ENCODE data around the gene TNXB.
"Not testable (repeated sequence)": the region's sequence is repeated elsewhere in the genome, so short reads cannot be mapped to it uniquely, and the experiment has no call there.

TNXB gene

GRCh38 chr6:32086661-32087573, 22.2 kb downstream of the TNXB start:
- DNase-seq (ENCODE audit: low read depth in 2 of 2) = peak in 1 of 2 experiments; percentile 13

GRCh38 chr6:32085759-32086459, 23.2 kb downstream of the TNXB start:
- DNase-seq (ENCODE audit: low read depth in 2 of 2) = no peak

DNA sequence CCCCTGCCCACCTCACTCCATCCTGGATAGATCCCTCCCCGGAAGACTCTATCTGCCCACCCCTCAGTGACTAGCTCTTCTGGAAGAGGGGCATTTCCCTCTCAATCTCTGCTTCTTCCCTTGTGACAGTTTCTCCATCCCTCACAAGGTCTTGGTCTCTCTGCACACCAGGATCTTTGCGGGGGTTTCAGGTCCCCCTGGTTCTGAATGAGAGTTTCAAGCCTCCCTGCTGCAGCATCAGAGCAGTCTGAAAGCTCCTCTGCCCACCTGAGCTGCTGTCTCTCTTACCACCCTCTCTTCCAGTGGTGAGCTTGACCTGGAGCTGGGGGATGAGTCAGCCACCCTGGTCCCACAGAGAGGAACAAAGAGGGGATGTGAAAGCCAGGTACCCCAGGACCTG, 24.4 kb downstream of the TNXB start:
- no peak for DNase-seq (ENCODE audit: low read depth in 2 of 2)

DNA sequence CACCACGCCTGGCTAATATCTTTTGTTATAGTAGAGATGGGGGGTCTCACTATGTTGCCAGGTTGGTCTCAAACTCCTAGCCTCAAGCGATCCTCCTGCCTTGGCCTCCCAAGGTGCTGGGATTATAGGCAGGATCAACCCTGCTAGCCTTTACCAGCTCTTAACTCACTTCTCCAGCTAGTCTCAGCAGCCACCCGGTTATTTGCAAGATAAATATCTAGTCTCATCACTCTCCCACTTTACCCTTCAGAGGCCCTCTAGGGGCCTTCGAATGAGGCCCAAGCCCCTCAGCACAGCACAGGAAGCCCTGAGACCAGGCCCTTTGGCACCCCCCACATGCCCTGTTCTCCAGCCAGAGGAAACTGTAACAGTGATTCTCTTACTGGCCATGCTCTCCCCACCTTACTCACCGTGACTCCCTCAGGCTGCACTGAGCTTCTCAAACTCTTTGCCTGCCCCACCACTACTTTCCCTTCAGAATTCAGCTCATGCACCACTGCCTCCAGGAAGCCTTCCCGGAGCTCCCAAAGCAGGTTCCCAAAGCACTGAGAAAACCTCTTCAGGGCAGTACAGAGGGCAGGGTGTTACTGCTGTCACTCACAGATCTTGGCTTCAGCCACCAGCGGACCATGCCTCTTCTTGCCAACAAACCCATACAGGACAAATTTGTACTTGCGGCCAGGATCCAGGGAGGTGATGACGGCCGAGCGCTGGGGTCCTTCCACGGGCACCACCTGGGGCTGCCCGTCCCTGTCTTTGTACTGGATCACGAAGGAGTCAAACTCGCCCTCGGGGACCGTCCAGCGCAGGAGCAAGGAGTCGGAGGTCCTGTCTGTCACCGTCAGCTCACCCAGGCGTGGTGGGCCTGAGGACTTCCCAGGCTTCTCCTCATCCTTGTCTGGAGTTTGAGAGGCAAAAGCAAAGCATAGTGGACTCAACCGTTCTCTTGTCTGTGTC, 25.0 kb downstream of the TNXB start:
- no peak for DNase-seq (ENCODE audit: low read depth in 2 of 2)

DNA sequence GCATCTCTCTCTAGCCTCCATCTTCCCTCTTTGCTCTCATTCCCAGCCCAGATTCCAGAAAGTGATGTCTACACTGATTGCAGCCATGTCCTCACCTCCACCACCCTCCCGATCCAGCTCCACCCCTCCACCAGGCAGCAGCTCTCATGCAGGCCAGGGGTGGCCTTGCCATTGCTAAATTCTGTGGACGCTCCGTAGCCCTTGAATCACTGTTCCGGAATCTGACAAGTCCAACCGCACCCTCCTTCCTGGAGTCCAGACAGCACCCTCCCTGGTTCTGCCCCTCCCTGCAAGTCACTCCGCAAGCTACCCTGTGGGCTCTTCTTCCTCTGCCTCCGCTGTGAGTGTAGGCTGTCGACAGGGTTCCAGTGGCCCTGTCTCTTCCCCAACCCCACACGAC, 26.2 kb downstream of the TNXB start:
- peak; percentile 26 to 29 for DNase-seq (ENCODE audit: low read depth in 2 of 2)

DNA sequence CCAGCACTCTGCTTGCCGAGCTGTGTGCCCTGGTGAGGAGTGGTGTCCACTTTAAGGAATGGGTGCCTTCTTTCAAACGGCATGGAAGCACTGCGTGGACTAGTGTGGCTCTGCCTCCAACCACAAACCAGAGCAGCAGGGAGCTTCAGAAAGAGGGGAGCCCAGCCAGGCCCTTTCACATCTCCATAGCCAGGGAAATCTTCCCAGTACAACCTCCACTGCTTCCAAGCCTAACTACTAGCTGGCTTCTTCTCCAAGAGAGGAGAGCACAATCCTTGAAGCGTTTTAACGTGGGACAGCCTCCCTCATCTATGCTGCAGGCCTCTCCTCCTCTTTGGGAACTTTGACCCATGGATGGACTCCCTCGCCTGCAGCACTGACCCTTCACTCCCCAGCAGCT, 26.7 kb downstream of the TNXB start:
- no peak for DNase-seq (ENCODE audit: low read depth in 2 of 2)

- peak; percentile 52 to 58 for DNase-seq (ENCODE audit: low read depth in 2 of 2)
Observed at GRCh38 chr6:32081168-32081990, 27.8 kb downstream of the TNXB start.

DNA sequence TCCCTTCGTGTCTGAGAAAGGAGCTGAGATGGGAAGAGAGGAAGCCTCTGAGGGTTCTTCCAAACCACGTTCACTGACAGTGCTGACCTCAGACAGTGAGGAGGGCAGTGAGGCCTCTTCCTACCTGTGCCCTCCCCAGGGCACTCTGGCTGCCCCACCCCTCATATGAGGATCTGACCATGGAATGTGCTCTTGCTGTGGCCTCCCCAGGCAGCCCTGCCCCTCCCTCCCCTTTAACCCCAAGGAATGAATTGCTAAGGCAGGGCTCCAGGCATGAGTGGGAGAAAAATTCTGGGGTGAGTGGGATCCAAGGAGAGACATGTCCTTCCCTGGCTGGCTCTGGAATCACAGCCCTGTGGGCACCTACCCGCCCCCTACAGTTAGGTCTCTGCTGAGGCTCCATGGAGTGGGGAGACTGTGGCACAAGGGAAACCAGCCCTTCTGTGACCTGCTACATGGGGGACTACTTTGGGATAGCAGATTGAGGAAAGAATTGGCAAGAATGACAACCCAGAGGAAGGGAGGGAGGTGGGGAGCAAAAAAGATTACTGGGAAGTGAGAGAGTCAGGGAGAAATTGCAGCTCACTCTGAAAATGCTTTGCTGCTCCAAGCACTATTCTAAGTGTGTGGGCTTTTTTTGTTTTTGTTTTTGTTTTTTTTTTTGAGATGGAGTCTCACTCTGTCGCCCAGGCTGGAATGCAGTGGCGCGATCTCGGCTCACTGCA, 29.4 kb downstream of the TNXB start:
- no peak for DNase-seq (ENCODE audit: low read depth in 2 of 2)

DNA sequence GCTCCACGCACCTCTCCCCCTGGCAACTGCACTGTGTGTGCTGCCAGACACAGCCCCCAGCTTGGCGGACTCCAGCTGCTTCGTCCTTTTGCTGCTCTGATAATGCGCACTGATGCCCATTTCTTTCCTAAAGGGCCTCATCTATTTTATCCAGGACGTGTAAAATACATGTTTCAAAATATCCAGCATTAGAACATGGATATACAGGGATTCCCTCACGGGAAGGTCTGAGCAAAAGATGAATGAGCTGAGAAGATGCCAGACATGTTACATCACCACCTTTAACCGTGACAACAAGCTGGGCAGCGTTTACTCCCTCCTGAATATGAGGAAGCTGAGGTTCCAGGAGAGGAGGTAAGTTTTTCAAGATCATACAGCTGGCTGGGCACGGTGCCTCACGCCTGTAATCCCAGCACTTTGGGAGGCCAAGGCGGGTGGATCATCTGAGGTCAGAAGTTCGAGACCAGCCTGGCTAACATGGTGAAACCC, 32.8 kb downstream of the TNXB start:
- DNase-seq (ENCODE audit: low read depth in 2 of 2) = peak; percentile 65 to 71

DNA sequence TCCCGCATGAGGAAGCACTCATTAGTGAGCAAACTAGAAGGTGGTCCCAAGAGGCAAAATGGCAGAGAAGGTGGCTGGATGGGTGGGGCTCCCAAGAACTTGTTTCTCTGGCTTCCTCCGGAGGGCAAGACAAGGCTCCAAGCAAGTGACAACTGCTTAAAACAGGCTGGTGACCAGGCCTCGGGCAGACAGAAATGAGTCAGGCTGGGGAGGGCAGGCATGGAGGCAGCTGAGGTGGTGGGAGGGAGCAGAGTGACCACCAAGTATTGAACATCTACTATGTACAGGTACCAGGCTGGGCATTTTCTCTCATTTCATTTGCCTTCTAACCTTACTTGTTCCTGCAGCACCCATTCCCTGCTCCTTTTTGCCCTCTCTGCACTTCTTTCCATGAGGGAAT, 33.4 kb downstream of the TNXB start:
- no peak for DNase-seq (ENCODE audit: low read depth in 2 of 2)

GRCh38 chr6:32074996-32075532, 34.1 kb downstream of the TNXB start:
- peak; percentile 20 to 33 for DNase-seq (ENCODE audit: low read depth in 2 of 2)

- no peak for DNase-seq (ENCODE audit: low read depth in 2 of 2)
Observed at GRCh38 chr6:32073613-32074012, 35.5 kb downstream of the TNXB start.

DNA sequence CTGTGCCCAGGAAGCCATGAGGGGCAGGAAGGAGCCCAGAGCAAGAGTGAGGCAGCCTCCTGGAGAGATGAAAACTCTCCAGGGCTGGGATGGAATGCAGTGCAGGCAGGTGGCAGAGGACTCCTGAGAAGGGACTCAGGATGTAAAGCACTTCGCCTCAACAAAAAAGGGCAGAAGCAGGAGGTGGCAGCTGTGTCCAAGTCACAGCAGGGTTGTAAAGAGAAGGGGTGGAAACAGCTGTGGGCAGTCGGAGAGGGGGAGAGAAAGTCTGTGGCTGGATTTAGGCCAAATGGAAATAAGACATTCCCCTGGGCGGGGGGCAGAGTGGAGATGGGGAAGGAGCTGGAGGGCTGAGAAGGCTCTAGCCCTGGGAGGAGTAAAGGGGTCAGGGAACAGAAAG, 36.0 kb downstream of the TNXB start:
- DNase-seq (ENCODE audit: low read depth in 2 of 2) = no peak

- no peak for DNase-seq (ENCODE audit: low read depth in 2 of 2)
Observed at GRCh38 chr6:32070814-32071543, 38.2 kb downstream of the TNXB start.

- no peak for DNase-seq (ENCODE audit: low read depth in 2 of 2)
Observed at GRCh38 chr6:32069878-32070515, 39.1 kb downstream of the TNXB start.

DNA sequence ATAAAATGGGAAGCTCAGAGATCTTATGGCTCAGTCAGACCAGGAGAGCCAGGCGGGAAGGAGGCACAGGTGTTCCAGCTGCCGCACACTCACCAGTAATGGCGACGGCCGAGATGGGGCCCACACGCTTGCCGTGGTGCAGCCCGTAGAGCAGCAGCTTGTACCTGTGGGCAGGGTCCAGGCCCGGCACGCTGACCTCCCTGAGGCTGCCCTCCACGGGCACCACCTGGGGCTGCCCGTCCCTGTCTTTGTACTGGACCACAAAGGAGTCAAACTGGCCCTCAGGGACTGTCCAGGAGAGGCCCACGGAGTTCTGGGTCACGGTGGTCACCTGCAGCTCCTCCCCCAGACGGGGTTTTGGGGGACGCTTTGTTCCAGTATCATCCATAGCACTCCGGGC, 39.7 kb downstream of the TNXB start:
- no peak for DNase-seq (ENCODE audit: low read depth in 2 of 2)

DNA sequence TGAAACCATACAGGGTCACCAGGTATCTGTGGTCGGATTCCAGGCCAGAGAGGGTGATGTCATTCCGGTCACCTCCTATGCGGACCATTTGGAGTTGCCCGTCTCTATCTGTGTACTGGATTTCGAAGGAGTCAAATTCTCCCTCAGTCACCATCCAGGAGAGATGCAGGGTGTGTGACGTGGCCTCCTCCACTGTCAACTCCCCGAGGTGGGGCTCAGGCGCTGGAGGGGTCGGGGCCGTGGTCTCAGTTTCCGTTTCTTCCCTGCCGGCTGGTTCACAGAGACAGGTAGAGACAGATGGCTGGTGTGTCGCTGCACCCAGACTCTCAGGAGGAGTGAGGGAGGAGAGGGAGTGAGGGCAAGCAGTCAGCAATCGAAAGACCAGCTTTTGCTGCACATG, 40.3 kb downstream of the TNXB start:
- no peak for DNase-seq (ENCODE audit: low read depth in 2 of 2)

DNA sequence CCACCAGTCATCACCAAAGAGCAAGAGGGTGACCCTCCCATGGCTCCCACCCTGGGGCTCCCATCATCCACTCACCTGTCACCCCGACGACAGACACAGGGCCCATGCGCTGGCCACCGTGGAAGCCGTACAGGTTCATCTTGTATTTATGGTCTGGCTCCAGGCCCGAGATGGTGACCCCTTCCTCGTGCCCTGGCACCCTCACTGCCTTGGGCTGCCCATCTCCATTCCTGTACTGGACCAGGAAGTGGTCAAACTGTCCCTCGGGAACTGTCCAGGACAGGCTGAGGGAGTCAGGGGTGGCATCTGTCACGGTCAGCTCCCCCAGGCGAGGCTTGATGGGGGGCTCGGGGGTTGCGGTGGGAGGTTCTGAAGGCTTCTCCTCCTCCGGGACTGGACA, 40.8 kb downstream of the TNXB start:
- not testable (repeated sequence) for DNase-seq (ENCODE audit: low read depth in 2 of 2)

- not testable (repeated sequence) for DNase-seq (ENCODE audit: low read depth in 2 of 2)
Observed at GRCh38 chr6:32067521-32067920, 41.6 kb downstream of the TNXB start.
